Kidney glomerular epithelial cell (primary cell): ENCODE data around the gene NXPH4.
A peak's percentile ranks its signal among the peaks of the same experiment; 100 is the strongest.

Experiments used
- DNase-seq: peaks from one replicate; lab custom pipeline; 2025; lab: John Stamatoyannopoulos, UW

The NXPH4 gene

GRCh38 chr12:57243521-57244311 is 27.1 kb downstream of the NXPH4 start:
- DNase-seq = peak; percentile 39

- DNase-seq = no peak
These were observed 27.7 kb downstream of the NXPH4 start for GRCh38 chr12:57244312-57244696.

- no peak for DNase-seq
These were observed 30.4 kb downstream of the NXPH4 start for GRCh38 chr12:57247041-57247440.

- DNase-seq = no peak
These were observed 32.5 kb downstream of the NXPH4 start for GRCh38 chr12:57248934-57249742.

GRCh38 chr12:57250541-57250940 is 33.9 kb downstream of the NXPH4 start:
- DNase-seq = no peak

- DNase-seq = no peak
These were observed 34.4 kb downstream of the NXPH4 start, which contains the start of gene STAC3 for GRCh38 chr12:57250956-57251355. TSS of gene STAC3 (minus strand) at chr12:57251187. CDS start at chr12:57249636, 1,551 bp downstream.

GRCh38 chr12:57254506-57255280 is 38.1 kb downstream of the NXPH4 start:
- DNase-seq = no peak

- DNase-seq = no peak
These were observed 39.3 kb downstream of the NXPH4 start for GRCh38 chr12:57255916-57256315.

- DNase-seq = no peak
These were observed 42.7 kb downstream of the NXPH4 start for GRCh38 chr12:57258977-57259970.

- no peak for DNase-seq
These were observed 43.8 kb downstream of the NXPH4 start for GRCh38 chr12:57260366-57260765.

GRCh38 chr12:57261428-57261865 is 44.9 kb downstream of the NXPH4 start:
- no peak for DNase-seq

- DNase-seq = no peak
These were observed 45.7 kb downstream of the NXPH4 start for GRCh38 chr12:57262126-57262822.

GRCh38 chr12:57263096-57263495 is 46.5 kb downstream of the NXPH4 start:
- no peak for DNase-seq

- DNase-seq = no peak
These were observed 50.1 kb downstream of the NXPH4 start for GRCh38 chr12:57266681-57267080.

- DNase-seq = no peak
These were observed 51.7 kb downstream of the NXPH4 start for GRCh38 chr12:57268264-57268663.

GRCh38 chr12:57270966-57271470 is 54.4 kb downstream of the NXPH4 start:
- no peak for DNase-seq

- peak; percentile 24 for DNase-seq
These were observed 56.0 kb downstream of the NXPH4 start for GRCh38 chr12:57272337-57273151.

GRCh38 chr12:57273516-57273915 is 56.9 kb downstream of the NXPH4 start:
- no peak for DNase-seq
